ENCODE data around the gene SYAP1. TPM values are rescaled to one million over a fixed set of nuclear protein-coding genes. Genes with fewer than 3 reads are reported as not detected.

Gene SYAP1
- total and polyA plus RNA-seq, 9 of the 15 experiments (the other 6 are each of a cell fraction or from before 2014, with no cell fraction given), result 5.7 to 35.3 (median 27.6) TPM

DNA sequence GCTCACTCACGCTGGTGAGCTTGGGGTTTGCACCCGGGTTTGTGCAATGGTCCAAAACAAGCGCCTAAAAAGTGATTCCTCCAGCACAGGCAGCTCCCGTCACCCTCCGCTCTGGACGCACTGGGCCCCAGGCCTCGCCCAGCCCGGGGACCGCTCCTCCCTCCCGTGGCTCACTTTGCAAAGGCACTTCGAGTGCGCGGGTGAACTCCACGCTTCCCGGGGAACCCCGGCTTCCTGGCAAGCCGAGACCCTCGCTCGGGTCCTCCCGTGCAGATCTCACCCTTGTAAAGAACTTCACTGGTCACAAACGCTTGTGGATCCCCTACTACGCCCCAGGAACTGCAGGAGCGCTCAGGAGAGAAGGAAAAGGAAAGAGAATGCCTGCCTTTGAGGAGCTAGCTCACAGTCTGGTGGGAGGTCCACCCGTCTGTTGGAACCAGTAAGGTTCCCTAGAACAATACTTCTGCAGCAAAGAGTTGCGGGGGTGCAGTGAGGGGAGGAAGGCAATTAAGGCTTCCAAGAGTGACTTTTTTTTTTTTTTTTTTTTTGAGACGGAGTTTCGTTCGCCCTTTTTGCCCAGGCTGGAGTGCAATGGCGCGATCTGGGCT, 6.8 kb upstream of the SYAP1 start, which contains the start of gene CTPS2 (continued):
- no peak for TF ChIP-seq ZNF274 (IDR thresholded peaks at IDR 0.05; ENCODE audit: borderline replicate concordance, low read depth, low read length)
- TF ChIP-seq ZNF57 (CRISPR knock-in tag; IDR thresholded peaks at IDR 0.05), result no peak
- no peak for TF ChIP-seq NCOA6 (IDR thresholded peaks at IDR 0.05)
- no peak for TF ChIP-seq HMG20B (CRISPR knock-in tag; IDR thresholded peaks at IDR 0.05)
- no peak for TF ChIP-seq HDGF (IDR thresholded peaks at IDR 0.05)
- peak; percentile 10 for TF ChIP-seq CCNT2 (IDR thresholded peaks at IDR 0.05; ENCODE audit: borderline replicate concordance, extremely low read depth, insufficient read length, low read depth, low read length)
- TF ChIP-seq ZNF23 (CRISPR knock-in tag; IDR thresholded peaks at IDR 0.05), result no peak
- TF ChIP-seq POLR2G (IDR thresholded peaks at IDR 0.05; ENCODE audit: low read depth, low read length), result peak; percentile 87
- TF ChIP-seq EZH2 (IDR thresholded peaks at IDR 0.05; ENCODE audit: borderline replicate concordance, low read depth, low read length), result no peak
- no peak for TF ChIP-seq HOXB6 (CRISPR knock-in tag; IDR thresholded peaks at IDR 0.05; ENCODE audit: borderline replicate concordance)
- peak; percentile 52; the same call in 1 of the 2 replicates for TF ChIP-seq ZNF263 (CRISPR knock-in tag; IDR thresholded peaks at IDR 0.05; ENCODE audit: borderline replicate concordance)
- no peak for TF ChIP-seq SMC3 (conservative IDR thresholded peaks at IDR 0.05; ENCODE audit: insufficient read depth, low read depth, low read length)
- TF ChIP-seq MAFG (tag; conservative IDR thresholded peaks at IDR 0.05), result no peak
- no peak for TF ChIP-seq ZFPM2 (CRISPR knock-in tag; IDR thresholded peaks at IDR 0.05)
- TF ChIP-seq DMBX1 (CRISPR knock-in tag; IDR thresholded peaks at IDR 0.05; ENCODE audit: borderline replicate concordance), result no peak
- TF ChIP-seq POLR2B (IDR thresholded peaks at IDR 0.05; ENCODE audit: low read depth, partially characterized antibody), result peak; percentile 67
- TF ChIP-seq ZNF507 (tag; conservative IDR thresholded peaks at IDR 0.05), result no peak
- no peak for TF ChIP-seq NONO (IDR thresholded peaks at IDR 0.05; ENCODE audit: low read depth in 2 of 2, low read length in 1 of 2)
- TF ChIP-seq, protein P1, sequence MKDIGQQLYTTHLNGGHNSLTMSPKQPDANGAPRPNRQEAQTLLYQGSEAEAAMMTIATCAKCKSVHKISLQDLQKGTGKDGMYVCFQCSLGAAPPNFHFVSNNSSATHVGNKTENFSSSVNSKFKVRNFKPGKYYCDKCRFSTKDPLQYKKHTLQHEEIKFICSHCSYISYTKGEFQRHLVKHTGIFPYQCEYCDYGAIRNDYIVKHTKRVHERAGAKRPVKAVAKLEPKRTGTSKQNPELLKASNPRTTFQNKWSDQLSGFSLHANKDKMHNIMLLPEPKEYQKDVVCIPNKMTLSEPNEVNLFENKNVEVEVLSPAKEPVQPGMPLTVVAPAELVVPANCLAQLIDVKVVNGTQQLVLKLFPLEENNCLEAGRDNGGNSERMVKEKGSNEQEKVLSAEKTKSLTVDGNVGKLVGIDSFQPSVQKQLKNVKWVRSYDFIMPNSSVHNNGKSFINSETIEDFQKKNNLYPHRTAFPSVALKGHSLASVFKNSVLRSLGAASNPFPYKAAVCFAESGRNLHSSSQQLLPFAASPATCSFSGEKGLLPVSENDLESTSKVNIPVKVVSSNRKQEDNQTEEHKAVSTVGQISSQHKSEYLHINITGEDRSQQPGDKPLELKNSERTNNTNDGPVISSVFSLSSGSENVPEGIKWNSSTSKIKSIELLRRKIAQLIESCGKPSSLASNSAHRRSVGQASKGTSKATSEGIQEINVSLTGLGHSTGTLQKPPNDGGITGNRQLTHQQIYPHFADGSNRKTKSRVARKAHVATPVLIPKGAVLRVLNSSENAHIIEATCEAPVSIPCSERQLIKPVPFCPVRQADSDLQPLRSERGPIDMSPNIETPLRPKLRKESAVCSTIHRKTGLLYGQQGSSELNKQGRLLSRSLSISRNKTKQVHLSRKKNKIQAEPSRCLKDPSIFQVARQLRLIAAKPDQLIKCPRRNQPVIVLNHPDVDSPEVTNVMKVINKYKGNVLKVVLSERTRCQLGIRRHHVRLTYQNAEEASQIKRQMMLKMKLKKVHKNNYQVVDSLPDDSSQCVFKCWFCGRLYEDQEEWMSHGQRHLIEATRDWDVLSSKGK (CRISPR knock-in tag; IDR thresholded peaks at IDR 0.05), result no peak
- no peak for TF ChIP-seq SIRT6 (IDR thresholded peaks at IDR 0.05; ENCODE audit: low read depth, low read length)
- no peak for TF ChIP-seq RBM25 (IDR thresholded peaks at IDR 0.05; ENCODE audit: low read depth, low read length, severe bottlenecking)
- TF ChIP-seq POU5F1 (IDR thresholded peaks at IDR 0.05; ENCODE audit: borderline replicate concordance, low read depth, low read length, partially characterized antibody), result no peak
- TF ChIP-seq SUPT5H (IDR thresholded peaks at IDR 0.05), result peak; percentile 75
- TF ChIP-seq ZNF561 (CRISPR knock-in tag; conservative IDR thresholded peaks at IDR 0.05), result no peak
- peak; percentile 67 for TF ChIP-seq TAF7 (tag; IDR thresholded peaks at IDR 0.05)
- TF ChIP-seq LEF1 (IDR thresholded peaks at IDR 0.05), result no peak
- TF ChIP-seq CC2D1A (IDR thresholded peaks at IDR 0.05), result no peak
- TF ChIP-seq FOXM1 (IDR thresholded peaks at IDR 0.05; ENCODE audit: low read depth), result no peak
- TF ChIP-seq FOXM1 (CRISPR knock-in tag; IDR thresholded peaks at IDR 0.05; ENCODE audit: low read depth), result no peak
- no peak for TF ChIP-seq GABPA (tag; conservative IDR thresholded peaks at IDR 0.05; ENCODE audit: low read depth)

Data from K562 (cell line).